ENCODE data around the gene EFCAB6.

Gene EFCAB6

DNA sequence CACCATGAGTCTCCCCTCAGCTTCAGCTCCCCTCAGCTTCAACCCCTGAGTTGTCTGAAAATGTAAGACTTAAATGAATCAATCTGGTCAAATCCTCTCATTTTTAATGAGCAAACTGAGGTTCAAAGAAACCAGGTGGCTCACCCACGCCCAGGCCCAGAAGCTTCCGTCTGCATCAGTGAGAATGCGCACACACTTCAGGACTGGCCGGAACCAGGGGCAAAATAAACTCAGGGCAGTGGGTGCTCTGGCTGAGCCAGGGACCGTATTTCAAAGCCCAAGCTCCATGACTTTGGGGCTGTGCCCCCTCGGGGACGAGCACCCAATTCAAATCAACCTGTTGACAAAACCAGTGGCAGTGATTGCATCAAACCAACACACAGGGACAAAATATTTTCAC lies 47.1 kb upstream of the EFCAB6 start (continued):
- TF ChIP-seq, protein P1, sequence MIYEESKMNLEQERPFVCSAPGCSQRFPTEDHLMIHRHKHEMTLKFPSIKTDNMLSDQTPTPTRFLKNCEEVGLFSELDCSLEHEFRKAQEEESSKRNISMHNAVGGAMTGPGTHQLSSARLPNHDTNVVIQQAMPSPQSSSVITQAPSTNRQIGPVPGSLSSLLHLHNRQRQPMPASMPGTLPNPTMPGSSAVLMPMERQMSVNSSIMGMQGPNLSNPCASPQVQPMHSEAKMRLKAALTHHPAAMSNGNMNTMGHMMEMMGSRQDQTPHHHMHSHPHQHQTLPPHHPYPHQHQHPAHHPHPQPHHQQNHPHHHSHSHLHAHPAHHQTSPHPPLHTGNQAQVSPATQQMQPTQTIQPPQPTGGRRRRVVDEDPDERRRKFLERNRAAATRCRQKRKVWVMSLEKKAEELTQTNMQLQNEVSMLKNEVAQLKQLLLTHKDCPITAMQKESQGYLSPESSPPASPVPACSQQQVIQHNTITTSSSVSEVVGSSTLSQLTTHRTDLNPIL (CRISPR knock-in tag; IDR thresholded peaks at IDR 0.05; ENCODE audit: low read depth) = no peak
- no peak for TF ChIP-seq GLIS3 (CRISPR knock-in tag; IDR thresholded peaks at IDR 0.05)
- no peak for TF ChIP-seq SNAI2 (CRISPR knock-in tag; IDR thresholded peaks at IDR 0.05)
- TF ChIP-seq TOX (CRISPR knock-in tag; IDR thresholded peaks at IDR 0.05; ENCODE audit: borderline replicate concordance) = no peak
- TF ChIP-seq TCF4 (CRISPR knock-in tag; IDR thresholded peaks at IDR 0.05; ENCODE audit: borderline replicate concordance) = no peak
- TF ChIP-seq, protein P2, sequence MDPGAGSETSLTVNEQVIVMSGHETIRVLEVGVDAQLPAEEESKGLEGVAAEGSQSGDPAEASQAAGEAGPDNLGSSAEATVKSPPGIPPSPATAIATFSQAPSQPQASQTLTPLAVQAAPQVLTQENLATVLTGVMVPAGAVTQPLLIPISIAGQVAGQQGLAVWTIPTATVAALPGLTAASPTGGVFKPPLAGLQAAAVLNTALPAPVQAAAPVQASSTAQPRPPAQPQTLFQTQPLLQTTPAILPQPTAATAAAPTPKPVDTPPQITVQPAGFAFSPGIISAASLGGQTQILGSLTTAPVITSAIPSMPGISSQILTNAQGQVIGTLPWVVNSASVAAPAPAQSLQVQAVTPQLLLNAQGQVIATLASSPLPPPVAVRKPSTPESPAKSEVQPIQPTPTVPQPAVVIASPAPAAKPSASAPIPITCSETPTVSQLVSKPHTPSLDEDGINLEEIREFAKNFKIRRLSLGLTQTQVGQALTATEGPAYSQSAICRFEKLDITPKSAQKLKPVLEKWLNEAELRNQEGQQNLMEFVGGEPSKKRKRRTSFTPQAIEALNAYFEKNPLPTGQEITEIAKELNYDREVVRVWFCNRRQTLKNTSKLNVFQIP (CRISPR knock-in tag; IDR thresholded peaks at IDR 0.05; ENCODE audit: borderline replicate concordance, low read depth) = no peak

DNA sequence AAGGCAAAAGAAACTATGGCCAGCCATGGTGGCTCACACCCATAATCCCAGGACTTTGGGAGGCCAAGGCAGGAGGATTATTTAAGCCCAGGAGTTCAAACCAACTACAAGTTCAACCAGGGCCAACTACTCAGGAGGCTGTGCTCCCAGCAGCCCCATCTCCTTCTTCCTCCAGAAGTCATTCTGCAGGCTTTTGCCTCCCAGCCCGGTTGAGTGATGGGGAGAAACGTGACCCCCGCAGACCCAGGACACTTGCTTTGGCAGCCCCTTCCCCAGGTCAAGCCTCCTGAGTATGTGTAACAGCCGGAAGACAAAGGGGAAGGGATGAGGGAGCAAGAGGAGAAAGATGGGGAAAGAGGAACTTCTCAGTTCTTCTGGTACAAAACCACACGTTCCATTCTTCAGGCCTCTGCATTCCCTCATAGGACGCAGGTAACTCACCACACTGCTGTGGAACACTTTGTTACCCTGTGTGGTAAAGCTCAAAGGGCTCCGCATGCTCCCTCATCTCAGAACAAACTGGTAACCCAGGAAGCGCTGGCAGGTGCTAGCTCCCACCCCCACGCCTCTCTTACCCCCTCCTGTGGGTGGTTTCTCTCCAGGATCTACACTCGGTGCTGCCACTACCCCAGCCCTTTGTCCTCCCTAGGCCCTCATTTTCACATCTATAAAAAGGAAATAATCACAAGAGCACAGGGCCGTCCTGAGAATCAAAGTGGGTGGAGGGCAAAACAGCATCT lies 46.2 kb upstream of the EFCAB6 start:
- no peak for ATAC-seq
- no peak for TF ChIP-seq TOX (CRISPR knock-in tag; IDR thresholded peaks at IDR 0.05; ENCODE audit: borderline replicate concordance)
- TF ChIP-seq ZNF8 (CRISPR knock-in tag; IDR thresholded peaks at IDR 0.05) = no peak
- TF ChIP-seq ZFP3 (CRISPR knock-in tag; IDR thresholded peaks at IDR 0.05) = no peak

DNA sequence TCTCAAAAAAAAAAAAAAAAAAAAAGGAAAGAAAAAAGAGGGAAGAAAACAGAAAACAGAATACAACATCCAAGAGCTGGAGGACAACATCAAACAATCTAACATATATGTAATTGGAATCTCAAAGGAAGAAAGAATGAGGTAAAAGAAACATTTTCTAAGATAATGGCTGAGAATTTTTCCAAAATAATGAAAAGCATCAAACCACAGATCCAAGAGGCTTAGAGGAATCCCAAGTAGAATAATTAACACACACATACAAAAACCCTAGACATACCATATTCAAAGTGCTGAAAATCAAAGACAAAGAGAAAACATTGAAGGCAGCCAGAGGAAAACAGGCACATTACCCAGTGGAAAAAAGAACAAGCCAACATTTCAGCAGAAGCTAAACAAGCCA lies 45.3 kb upstream of the EFCAB6 start:
- TF ChIP-seq GLIS3 (CRISPR knock-in tag; IDR thresholded peaks at IDR 0.05) (no peak), ZC3H10 (CRISPR knock-in tag; IDR thresholded peaks at IDR 0.05) (no peak)
- TF ChIP-seq, protein P3, sequence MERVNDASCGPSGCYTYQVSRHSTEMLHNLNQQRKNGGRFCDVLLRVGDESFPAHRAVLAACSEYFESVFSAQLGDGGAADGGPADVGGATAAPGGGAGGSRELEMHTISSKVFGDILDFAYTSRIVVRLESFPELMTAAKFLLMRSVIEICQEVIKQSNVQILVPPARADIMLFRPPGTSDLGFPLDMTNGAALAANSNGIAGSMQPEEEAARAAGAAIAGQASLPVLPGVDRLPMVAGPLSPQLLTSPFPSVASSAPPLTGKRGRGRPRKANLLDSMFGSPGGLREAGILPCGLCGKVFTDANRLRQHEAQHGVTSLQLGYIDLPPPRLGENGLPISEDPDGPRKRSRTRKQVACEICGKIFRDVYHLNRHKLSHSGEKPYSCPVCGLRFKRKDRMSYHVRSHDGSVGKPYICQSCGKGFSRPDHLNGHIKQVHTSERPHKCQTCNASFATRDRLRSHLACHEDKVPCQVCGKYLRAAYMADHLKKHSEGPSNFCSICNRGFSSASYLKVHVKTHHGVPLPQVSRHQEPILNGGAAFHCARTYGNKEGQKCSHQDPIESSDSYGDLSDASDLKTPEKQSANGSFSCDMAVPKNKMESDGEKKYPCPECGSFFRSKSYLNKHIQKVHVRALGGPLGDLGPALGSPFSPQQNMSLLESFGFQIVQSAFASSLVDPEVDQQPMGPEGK (CRISPR knock-in tag; IDR thresholded peaks at IDR 0.05; ENCODE audit: borderline replicate concordance) = no peak
- TF ChIP-seq, protein P2 (CRISPR knock-in tag; IDR thresholded peaks at IDR 0.05; ENCODE audit: borderline replicate concordance, low read depth) = no peak
- ATAC-seq = no peak

DNA sequence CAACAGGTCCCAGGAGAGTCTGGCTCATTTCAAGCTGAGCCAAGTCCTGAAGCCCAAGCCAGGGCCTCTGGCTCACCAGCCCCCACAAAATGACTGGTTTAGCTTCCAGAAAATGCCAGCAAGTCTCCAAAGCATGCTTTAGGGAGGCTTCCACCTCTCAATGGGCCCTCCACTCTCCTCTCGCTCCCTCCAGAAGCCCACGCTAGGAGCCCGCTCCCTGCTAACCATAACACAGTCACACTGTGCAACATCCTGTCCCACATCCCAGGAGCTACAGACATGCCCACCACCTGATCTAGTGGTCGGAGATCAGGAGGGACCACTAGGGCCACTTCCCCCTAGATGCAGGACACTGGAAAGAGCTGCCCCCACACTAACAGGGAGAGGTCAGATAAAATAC lies 43.3 kb upstream of the EFCAB6 start:
- no peak for ATAC-seq
- TF ChIP-seq, protein P2 (CRISPR knock-in tag; IDR thresholded peaks at IDR 0.05; ENCODE audit: borderline replicate concordance, low read depth) = no peak
- TF ChIP-seq ZFP3 (CRISPR knock-in tag; IDR thresholded peaks at IDR 0.05) = no peak

DNA sequence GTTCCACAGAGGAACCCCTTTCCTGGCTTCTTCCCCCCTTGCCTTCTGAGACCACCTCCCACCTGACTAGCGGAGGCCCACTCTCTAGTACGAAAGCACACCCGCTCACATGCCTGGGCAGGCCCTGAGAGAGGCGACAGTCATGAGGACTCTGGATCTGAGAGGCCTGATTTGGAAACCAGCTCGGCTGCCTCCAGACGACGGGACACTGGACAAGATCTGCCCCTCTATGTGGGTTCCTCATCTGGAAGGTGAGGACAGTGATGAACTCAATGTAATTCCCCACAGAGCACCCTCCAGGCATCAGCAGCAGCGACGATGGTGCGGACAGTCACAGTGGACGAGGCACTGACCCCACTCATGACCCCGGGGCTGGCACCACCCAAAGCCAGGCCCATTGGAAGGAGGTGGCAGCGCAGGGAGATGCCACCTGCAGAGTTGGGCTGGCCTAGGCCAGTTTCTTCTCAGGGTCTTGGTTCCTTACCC lies 42.7 kb upstream of the EFCAB6 start:
- ATAC-seq = no peak
- TF ChIP-seq ZNF8 (CRISPR knock-in tag; IDR thresholded peaks at IDR 0.05) = no peak
- TF ChIP-seq, protein P3 (CRISPR knock-in tag; IDR thresholded peaks at IDR 0.05; ENCODE audit: borderline replicate concordance) = no peak

All from SK-N-SH treated with all-trans-retinoic acid at 6 μM for 48 hours (cell line).